Esophagus mucosa (tissue), 1 donor: ENCODE results near the gene PGGT1B. TPM values are rescaled to one million over a fixed set of nuclear protein-coding genes. Genes with fewer than 3 reads are reported as not detected.

Source experiments
- ATAC-seq: fragments of 200-7000 bp; cut with Tn5 transposase; one replicate; pipeline ENCODE4 v1.9.1; 2020
- total RNA-seq: library from RNA; stranded (reverse); gene quantifications from one replicate; pipeline ENCODE4 v1.2.4, GENCODE V29; 2023
- donor health status: DM: yes; HTN: yes; CAD: no.

The PGGT1B gene
- total RNA-seq, 1 donor from 2014 or later: 38.2 TPM

- ATAC-seq: no peak
Observed at GRCh38 chr5:115257981-115258380, 4.7 kb downstream of the PGGT1B start.

GRCh38 chr5:115249379-115249778 lies 13.3 kb downstream of the PGGT1B start:
- peak; percentile 68 for ATAC-seq

- ATAC-seq: peak; percentile 48
Observed at GRCh38 chr5:115246361-115246991, 16.2 kb downstream of the PGGT1B start.

- ATAC-seq: no peak
Observed at GRCh38 chr5:115243412-115243811, 19.3 kb downstream of the PGGT1B start.

- no peak for ATAC-seq
Observed at GRCh38 chr5:115241881-115242642, 20.6 kb downstream of the PGGT1B start.

- no peak for ATAC-seq
Observed at GRCh38 chr5:115237066-115237465, 25.6 kb downstream of the PGGT1B start.

- ATAC-seq: no peak
Observed at GRCh38 chr5:115236599-115236998, 26.1 kb downstream of the PGGT1B start.

GRCh38 chr5:115231598-115231997 lies 31.1 kb downstream of the PGGT1B start:
- no peak for ATAC-seq

- no peak for ATAC-seq
Observed at GRCh38 chr5:115229606-115230005, 33.1 kb downstream of the PGGT1B start.

GRCh38 chr5:115227281-115227680 lies 35.4 kb downstream of the PGGT1B start:
- ATAC-seq: no peak

GRCh38 chr5:115214541-115214940 lies 48.1 kb downstream of the PGGT1B start:
- ATAC-seq: no peak

GRCh38 chr5:115209279-115209678 lies 53.4 kb downstream of the PGGT1B start:
- ATAC-seq: peak; percentile 74

- ATAC-seq: no peak
Observed at GRCh38 chr5:115202952-115203351, 59.7 kb downstream of the PGGT1B start.

GRCh38 chr5:115196161-115196560 lies 66.5 kb downstream of the PGGT1B start:
- ATAC-seq: no peak

- ATAC-seq: no peak
Observed at GRCh38 chr5:115194676-115195075, 68.0 kb downstream of the PGGT1B start.

GRCh38 chr5:115193295-115193694 lies 69.4 kb downstream of the PGGT1B start:
- ATAC-seq: no peak

- ATAC-seq: no peak
Observed at GRCh38 chr5:115192098-115192497, 70.6 kb downstream of the PGGT1B start.

- ATAC-seq: no peak
Observed at GRCh38 chr5:115191474-115192031, 71.1 kb downstream of the PGGT1B start.

- peak; percentile 31 for ATAC-seq
Observed at GRCh38 chr5:115190388-115190787, 72.3 kb downstream of the PGGT1B start.

GRCh38 chr5:115189866-115190265 lies 72.8 kb downstream of the PGGT1B start:
- no peak for ATAC-seq

GRCh38 chr5:115186794-115187193 lies 75.9 kb downstream of the PGGT1B start:
- ATAC-seq: no peak

- ATAC-seq: no peak
Observed at GRCh38 chr5:115184770-115185169, 77.9 kb downstream of the PGGT1B start.

- ATAC-seq: no peak
Observed at GRCh38 chr5:115181757-115182156, 80.9 kb downstream of the PGGT1B start.

GRCh38 chr5:115180165-115180709 lies 82.4 kb downstream of the PGGT1B start:
- ATAC-seq: no peak
